ELR (cell line): ENCODE results near the gene SNX30.

Experiments
- DNase-seq: peaks from one replicate; pipeline ENCODE4 v3.0.0-alpha.2; 2015; ENCODE audit warnings: low read depth

The SNX30 gene

DNA sequence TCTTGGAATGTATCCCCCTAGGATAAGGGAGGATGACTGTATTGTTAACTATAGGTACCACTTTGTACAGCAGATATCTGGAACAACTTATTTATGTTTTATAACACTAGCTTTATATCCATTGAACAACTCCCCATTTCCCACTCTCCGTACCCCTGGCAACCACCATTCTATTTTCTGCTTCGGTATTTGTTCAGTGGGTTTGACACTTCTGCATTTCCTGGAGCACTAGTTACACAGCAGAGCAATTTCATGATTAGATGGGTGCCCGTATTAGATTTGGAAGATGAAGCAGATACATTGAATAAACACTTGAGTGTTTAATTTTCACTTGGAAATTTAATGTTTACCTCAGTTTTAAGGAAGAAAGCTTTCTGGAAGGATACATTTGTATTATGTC, 72.7 kb downstream of the SNX30 start:
- DNase-seq = no peak

DNA sequence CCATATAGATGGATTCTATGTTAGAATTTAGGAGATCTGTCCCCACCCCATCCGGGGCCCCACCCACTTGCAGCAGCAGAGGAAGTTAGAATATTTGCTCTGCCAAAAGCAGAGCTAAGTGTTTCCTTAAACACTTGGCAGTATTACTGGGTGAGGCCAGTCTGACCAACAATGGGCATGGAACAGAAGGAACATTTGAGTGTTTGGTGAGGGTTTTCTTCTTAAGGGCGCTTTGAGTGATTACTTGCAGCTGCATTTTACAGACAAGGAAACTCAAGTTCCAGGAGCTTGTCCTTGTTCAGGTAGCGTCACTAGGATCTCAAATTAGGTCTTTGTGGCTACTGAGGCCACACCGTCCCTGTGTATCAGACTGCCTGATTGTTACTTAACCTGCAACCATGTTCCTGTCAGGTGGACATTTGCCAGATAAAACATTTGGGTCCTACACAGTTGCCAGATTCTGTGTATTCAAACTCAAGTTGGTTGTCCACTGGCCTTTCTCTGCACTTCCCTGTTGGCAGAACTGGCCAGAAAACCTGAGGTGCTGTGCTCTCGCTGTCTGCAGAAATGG, 80.8 kb downstream of the SNX30 start:
- DNase-seq = no peak

DNA sequence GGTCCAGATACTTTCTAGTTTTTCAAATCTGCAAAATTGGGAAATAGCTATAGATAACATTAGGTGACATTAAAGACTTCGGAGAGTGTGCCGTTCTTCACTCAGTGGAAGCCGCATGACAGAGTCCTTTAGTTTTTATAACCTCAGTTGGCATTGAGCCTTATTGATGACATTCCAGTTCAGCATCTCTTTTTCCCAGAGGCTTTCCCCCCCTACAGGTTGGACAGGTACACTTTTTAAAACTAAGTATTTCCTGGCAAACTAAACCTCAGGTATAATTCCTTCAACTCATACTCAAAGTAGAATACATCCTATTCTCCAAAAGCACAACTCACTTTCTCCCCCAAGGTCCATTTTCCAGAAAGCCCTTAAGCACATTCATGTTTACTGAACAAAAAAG, 81.4 kb downstream of the SNX30 start:
- DNase-seq = no peak

- DNase-seq = no peak
Observed at GRCh38 chr9:112833081-112833480, 82.5 kb downstream of the SNX30 start.

GRCh38 chr9:112836394-112836793, 85.8 kb downstream of the SNX30 start:
- DNase-seq = no peak

- no peak for DNase-seq
Observed at GRCh38 chr9:112838342-112838741, 87.8 kb downstream of the SNX30 start.

- DNase-seq = no peak
Observed at GRCh38 chr9:112839331-112839730, 88.8 kb downstream of the SNX30 start.

- DNase-seq = no peak
Observed at GRCh38 chr9:112841261-112841660, 90.7 kb downstream of the SNX30 start.

- DNase-seq = no peak
Observed at GRCh38 chr9:112842555-112842954, 92.0 kb downstream of the SNX30 start.

GRCh38 chr9:112844771-112845542, 94.4 kb downstream of the SNX30 start:
- peak; percentile 77 for DNase-seq

DNA sequence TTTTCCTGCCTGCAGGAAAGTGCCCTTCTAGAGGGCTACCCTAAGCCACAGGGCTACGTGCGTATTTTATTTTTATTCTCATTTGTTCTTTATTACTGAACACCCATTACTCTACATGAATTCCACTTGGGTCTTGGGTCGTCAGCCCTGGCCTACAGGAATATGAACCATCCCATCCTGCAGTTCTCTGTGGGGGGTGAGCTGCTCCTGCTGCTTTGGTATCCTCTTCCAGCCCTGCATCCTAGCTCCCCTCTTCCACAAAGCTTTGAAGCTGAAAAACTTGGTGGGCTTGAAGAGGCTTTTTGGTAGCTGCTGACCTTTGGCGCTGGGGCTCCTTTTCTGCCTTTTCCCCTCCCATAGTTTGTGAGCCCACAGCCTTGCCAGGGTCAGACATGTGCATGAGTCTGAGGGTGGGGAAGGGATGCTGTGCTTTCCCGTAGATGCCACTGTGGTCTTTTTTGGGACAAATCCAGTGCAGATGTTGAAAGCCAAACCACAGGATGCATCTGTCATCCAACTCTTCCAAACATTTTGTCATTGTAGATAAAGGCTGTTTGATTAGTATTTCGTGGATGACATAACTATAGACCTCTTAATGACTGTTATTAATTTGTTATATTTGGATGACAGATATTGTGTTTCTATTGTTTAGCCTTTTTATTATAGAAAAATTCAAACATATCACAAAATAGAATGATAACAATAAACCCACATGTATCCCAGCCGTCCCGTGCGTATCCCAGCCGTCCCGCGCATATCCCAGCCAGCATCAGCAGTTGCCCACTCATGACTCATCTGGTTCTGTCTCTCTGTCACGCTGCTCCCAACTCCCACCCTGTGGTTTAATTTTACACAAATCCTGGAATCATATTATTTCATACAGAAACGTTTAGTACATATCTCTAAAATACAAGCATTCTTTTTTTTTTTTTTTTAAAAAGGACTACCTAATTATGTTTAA, 96.2 kb downstream of the SNX30 start:
- DNase-seq = peak; percentile 18

- no peak for DNase-seq
Observed at GRCh38 chr9:112848316-112849151, 98.0 kb downstream of the SNX30 start.

GRCh38 chr9:112849363-112849922, 98.9 kb downstream of the SNX30 start:
- no peak for DNase-seq

GRCh38 chr9:112850840-112851239, 100.3 kb downstream of the SNX30 start:
- no peak for DNase-seq

DNA sequence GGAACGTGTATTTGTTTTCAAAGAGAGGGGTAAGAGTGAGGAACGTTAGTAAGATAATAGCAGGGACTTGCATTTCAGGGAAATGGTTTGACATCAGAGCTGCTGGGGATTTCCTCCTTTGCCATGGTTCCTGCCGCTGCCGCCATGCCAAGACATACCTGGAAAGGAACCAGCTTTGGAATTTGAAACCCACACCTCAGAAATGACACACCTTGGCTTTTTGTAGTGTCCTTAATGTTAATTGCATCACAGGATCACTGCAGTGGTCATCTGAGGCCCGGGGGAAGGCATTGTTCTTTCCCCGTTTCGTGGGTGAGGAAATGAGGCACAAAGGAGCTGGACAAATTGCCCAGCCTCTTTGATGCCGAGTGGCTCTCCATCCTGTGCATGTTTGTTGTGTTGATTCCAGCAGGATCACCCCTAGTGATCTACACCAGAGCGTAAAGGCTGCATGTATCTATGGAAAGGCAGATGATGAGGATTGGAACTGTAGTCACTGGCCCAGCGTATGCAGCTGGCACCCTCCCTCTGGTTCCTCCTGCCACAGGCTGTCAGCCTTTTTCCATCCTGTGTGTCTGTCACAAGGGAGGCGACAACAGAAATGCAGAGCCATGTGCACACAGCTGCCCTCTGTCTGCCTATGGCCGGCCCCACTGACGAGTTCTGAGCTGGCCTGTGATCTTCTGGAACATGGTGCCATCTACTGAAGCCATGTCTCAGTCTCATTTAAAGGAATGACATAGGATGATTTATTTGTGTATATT, 102.4 kb downstream of the SNX30 start:
- DNase-seq = no peak

DNA sequence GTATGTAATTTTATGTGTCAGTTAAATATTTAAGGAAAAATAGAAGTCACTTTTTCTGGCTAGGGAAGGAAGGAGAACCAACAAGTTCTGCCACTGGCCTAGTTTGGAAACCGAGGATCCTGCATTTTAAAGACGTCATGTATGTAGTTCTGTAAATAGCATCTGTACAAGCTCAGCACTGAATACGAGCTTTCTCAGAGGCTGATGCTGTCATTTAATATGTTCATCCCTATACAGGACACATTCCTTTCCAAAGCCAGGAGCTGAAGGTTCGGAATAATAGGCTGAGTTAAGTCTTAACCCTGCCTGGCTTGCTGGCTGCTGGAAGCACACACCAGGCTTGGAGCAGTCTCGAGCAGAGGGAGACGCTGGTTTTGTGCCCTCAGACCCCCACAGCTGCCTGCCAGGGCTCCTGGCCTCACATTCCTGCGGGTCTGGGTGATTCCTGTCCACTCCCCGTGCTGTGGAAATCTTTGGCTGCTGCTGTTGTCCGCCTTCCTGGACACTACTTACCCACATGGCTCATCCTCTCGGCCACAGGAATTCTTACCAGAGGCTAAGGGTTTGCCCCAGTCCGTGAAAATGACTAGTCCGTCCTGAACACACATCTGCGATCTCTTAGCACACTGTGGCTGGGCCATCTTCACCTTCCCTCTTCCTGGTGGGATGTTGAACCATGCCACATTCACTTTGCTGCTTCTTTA, 103.5 kb downstream of the SNX30 start:
- no peak for DNase-seq

DNA sequence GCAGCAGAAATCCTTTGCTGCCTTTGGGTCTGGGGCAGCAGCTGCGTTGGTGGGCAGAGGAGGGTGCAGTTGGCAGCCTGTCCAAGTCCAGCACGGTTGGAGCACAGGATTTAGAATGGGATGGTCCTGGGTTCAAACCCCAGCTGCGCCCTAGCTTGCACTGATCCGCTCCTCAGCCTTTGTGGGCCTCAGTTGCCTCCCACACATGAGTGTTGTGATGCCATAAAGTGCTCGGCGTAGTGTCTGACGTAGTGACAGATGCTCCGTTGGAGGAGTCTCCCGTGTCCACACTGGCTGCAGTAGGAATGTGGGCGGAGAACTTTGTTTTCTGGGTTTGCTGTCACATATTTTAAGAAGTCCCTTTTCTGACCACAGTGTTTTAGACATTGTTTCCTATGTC, 104.1 kb downstream of the SNX30 start:
- no peak for DNase-seq

DNA sequence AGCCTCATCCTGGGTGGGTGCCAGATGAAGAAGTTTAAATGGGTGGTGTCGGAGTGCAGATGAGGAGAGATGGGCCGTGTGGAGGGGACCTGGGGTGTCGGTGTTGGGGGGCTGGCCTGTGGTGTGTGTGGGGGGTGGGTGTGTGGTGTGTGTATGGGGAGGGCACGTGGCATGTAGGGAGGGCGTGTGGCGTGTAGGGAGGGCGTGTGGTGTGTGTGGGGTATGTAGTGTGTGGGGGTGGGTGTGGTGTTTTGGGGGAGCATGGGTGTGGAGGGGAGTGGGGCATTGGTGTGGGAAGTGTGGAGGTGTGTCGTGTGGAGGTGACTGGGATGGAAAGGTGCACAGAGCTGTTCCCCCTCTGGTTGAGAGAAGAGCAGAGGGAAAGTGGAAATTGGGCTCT, 105.6 kb downstream of the SNX30 start:
- DNase-seq = no peak

DNA sequence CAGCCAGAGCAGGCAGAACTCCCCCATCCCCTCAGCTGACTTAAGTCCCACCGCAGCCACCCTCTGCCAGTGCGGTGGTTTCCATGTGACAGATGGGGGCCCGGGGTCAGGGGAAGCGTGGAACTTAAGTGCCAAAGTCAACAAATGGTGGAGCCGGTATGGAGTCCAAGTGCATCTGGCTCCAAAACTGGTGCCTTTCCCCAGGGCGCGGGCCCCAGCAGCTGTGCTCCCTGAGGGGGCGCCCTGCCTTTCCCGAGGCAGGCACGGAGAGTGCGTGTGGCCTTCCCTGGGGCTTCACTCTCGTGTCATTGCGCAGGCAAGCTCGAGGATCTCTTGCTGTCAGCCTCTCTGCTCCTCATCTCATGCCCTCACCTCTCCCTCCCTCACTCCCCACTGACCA, 106.3 kb downstream of the SNX30 start:
- DNase-seq = no peak

GRCh38 chr9:112858005-112858404, 107.4 kb downstream of the SNX30 start:
- DNase-seq = no peak
